Ovary (tissue), 9 donors: ENCODE data around the gene TRUB1. TPM values are rescaled to one million over a fixed set of nuclear protein-coding genes. Genes with fewer than 3 reads are reported as not detected.

Experiments
- DNase-seq, 5 donors: peaks; one replicate each; pipeline ENCODE4 v3.0.0-alpha.2; 2019 to 2020
- H3K27ac ChIP-seq, 2 donors: fragments of 200-600 bp; one replicate each; pipeline versions ENCODE4 v1.5.1 to v1.8.0; 2019 to 2022
- H3K27me3 ChIP-seq: fragments of 200-600 bp; one replicate; pipeline ENCODE4 v1.8.0; 2022
- H3K36me3 ChIP-seq: fragments of 200-600 bp; sonication (generic); one replicate; pipeline ENCODE4 v1.5.1; 2019
- H3K4me1 ChIP-seq: one replicate; pipeline ENCODE4 v1.8.1; 2013; ENCODE audit warnings: mild to moderate bottlenecking, moderate library complexity; ENCODE audit not compliant: insufficient read depth
- H3K4me3 ChIP-seq: fragments of 200-600 bp; sonication (generic); one replicate; pipeline ENCODE4 v1.5.1; 2017
- H3K9me3 ChIP-seq, 2 donors: fragments of 200-600 bp in 1 of 2; sonication (generic) in 1 of 2; one replicate each; pipeline versions ENCODE4 v1.5.1 to v1.8.1; 2013 to 2019; ENCODE audit warnings: mild to moderate bottlenecking in 1 of 2, moderate library complexity in 1 of 2
- CTCF ChIP-seq, 3 donors: fragments of 450-650 bp in 2 of 3; fragments of 200-600 bp in 1 of 3; IDR thresholded peaks; one replicate each; pipeline versions ENCODE4 v1.5.1 to v1.8.0; 2016 to 2022; ENCODE audit warnings: antibody characterized with exemption in 3 of 3, mild to moderate bottlenecking in 1 of 3
- EP300 ChIP-seq: sonication (generic); formaldehyde crosslinking; IDR thresholded peaks from one replicate; pipeline ENCODE4 v1.6.1; 2017; ENCODE audit warnings: antibody characterized with exemption
- POLR2A ChIP-seq: fragments of 450-650 bp; IDR thresholded peaks from one replicate; pipeline ENCODE4 v1.6.1; 2017; ENCODE audit warnings: antibody characterized with exemption, mild to moderate bottlenecking, moderate library complexity
- WGBS, 3 donors: extraction: QIAGEN DNeasy Blood & Tissue Kit in 1 of 3; methylation state at CpG; one replicate each; pipeline versions ENCODE4 v1.1.5 to v1.1.7; 2013 to 2017; 5-methylcytosine and 5-hydroxymethylcytosine counted together
- intact Hi-C, 4 donors: fragments of 100-400 bp; cut with DNase I; formaldehyde crosslinking; loops; one replicate each; pipeline versions ENCODE4 v1.11.0 to v1.15.1; 2022 to 2023
- polyA plus RNA-seq, 2 donors: library from polyadenylated mRNA; stranded (reverse); fragments of 200-250 nt in 1 of 2; fragments of 350-450 nt in 1 of 2; fragmentation: Illumina TruSeq in 1 of 2; extraction: RNeasy Lipid Tissue Mini Kit (QIAGEN cat#74804) in 1 of 2; gene quantifications; one replicate each; pipeline ENCODE4 v1.2.3, GENCODE V29; 2013 to 2014
- total RNA-seq, 7 donors: library from RNA; depleted of rRNA in 2 of 7; stranded (reverse); fragments of >200 nt in 2 of 7; fragmentation: NEBNext Ultra II Directional in 3 of 7; extraction: Animal tissue kit (Norgen Biotek cat#: 25700) in 3 of 7; gene quantifications; one replicate each; pipeline versions ENCODE4 v1.1.0 to v1.2.4, GENCODE V29; 2016 to 2023
- donor health status: DM: no; HTN: no; CAD: no; lungs with moderate emphysema.
- donor health status: DM: no; HTN: no; CAD: no.
- donor health status: Bipolar disorder and iron deficiency.
- donor health status: DM: yes; HTN: yes; CAD: no.
- donor health status: DM: no; HTN: no; CAD: no.
- donor health status: DM: yes; HTN: yes; CAD: no.

TRUB1 gene
- total and polyA plus RNA-seq, 9 donors: 9.6 to 36.1 (median 17.4) TPM

- no peak overlapping the region for H3K27ac ChIP-seq
- WGBS, 3 donors: 27 to 44% (median 35%) methylated on average over 4 of the region's 4 CpGs
These were observed 2.7 kb downstream of the TRUB1 start for GRCh38 chr10:114940735-114941134.

GRCh38 chr10:114943000-114943399, 5.0 kb downstream of the TRUB1 start:
- Histone ChIP-seq H3K27me3 (no peaks in the 10 kb centered on the region), H3K27ac (no peak overlapping the region), H3K36me3 (no peaks in the 10 kb centered on the region), H3K4me3 (no peak overlapping the region), H3K4me1 (peaks cover 5% of the 10 kb centered on the region), H3K9me3 (no peaks in the 10 kb centered on the region)
- 44 to 88% (median 70%) methylated on average over 5 of the region's 5 CpGs for WGBS, 3 donors
- TF ChIP-seq CTCF (IDR thresholded peaks at IDR 0.05) (no peak), EP300 (no peak), POLR2A (no peak)
- intact Hi-C loops: no loop called here
- no peak for DNase-seq

More at GRCh38 chr10:114940735-114941134, 2.7 kb downstream of the TRUB1 start:
- intact Hi-C loops: no loop called here
- peaks cover 5% of the 10 kb centered on the region for H3K4me1 ChIP-seq
- TF ChIP-seq POLR2A (no peak), CTCF (IDR thresholded peaks at IDR 0.05) (no peak), EP300 (no peak)
- H3K4me3 ChIP-seq: no peak overlapping the region
- no peaks in the 10 kb centered on the region for H3K9me3 ChIP-seq
- no peaks in the 10 kb centered on the region for H3K36me3 ChIP-seq
- DNase-seq: no peak
- no peaks in the 10 kb centered on the region for H3K27me3 ChIP-seq

- no peaks in the 10 kb centered on the region for H3K36me3 ChIP-seq
- TF ChIP-seq POLR2A (no peak), EP300 (no peak), CTCF (IDR thresholded peaks at IDR 0.05) (no peak)
- no peak overlapping the region for H3K27ac ChIP-seq
- no peaks in the 10 kb centered on the region for H3K4me1 ChIP-seq
- 63 to 72% (median 66%) methylated on average over 4 of the region's 4 CpGs for WGBS, 3 donors
- H3K9me3 ChIP-seq: no peaks in the 10 kb centered on the region
- intact Hi-C loops: no loop called here
- no peak overlapping the region for H3K4me3 ChIP-seq
- H3K27me3 ChIP-seq: no peaks in the 10 kb centered on the region
- DNase-seq: no peak
These were observed 15.1 kb downstream of the TRUB1 start for GRCh38 chr10:114953047-114953446.

- WGBS, 3 donors: 94 to 95% (median 94%) methylated on average over 4 of the region's 4 CpGs
- Histone ChIP-seq H3K4me1 (no peaks in the 10 kb centered on the region), H3K27me3 (no peaks in the 10 kb centered on the region), H3K4me3 (no peak overlapping the region), H3K36me3 (no peaks in the 10 kb centered on the region), H3K27ac (no peak overlapping the region), H3K9me3 (no peaks in the 10 kb centered on the region)
- TF ChIP-seq POLR2A: no peak
- TF ChIP-seq CTCF (IDR thresholded peaks at IDR 0.05): no peak
- TF ChIP-seq EP300: no peak
- no peak for DNase-seq
- intact Hi-C loops: no loop called here
These were observed 18.0 kb downstream of the TRUB1 start for GRCh38 chr10:114955984-114956383.

GRCh38 chr10:114956466-114956865, 18.5 kb downstream of the TRUB1 start:
- no peak overlapping the region for H3K4me3 ChIP-seq
- H3K27ac ChIP-seq: no peak overlapping the region
- H3K9me3 ChIP-seq: no peaks in the 10 kb centered on the region
- WGBS, 3 donors: 76 to 81% (median 81%) methylated on average over 2 of the region's 2 CpGs
- H3K36me3 ChIP-seq: no peaks in the 10 kb centered on the region
- intact Hi-C loops: no loop called here
- TF ChIP-seq POLR2A: no peak
- TF ChIP-seq EP300: no peak
- TF ChIP-seq CTCF (IDR thresholded peaks at IDR 0.05): no peak
- H3K4me1 ChIP-seq: no peaks in the 10 kb centered on the region
- no peaks in the 10 kb centered on the region for H3K27me3 ChIP-seq
- no peak for DNase-seq
